CD8-positive, alpha-beta memory T cell (primary cell): ENCODE data around the gene KCNJ18. TPM values are rescaled to one million over a fixed set of nuclear protein-coding genes. Genes with fewer than 3 reads are reported as not detected.
A peak's percentile ranks its signal among the peaks of the same experiment; 100 is the strongest.
"Not testable (repeated sequence)": the region's sequence is repeated elsewhere in the genome, so short reads cannot be mapped to it uniquely, and the experiment has no call there.

Source experiments
- CTCF ChIA-PET: fragments of 350-600 bp; sonication (Branson Sonifier 250); formaldehyde crosslinking; loops from one replicate; lab custom pipeline; 2021; ENCODE audit warnings: antibody characterized with exemption; lab: Charles Lee
- POLR2A ChIA-PET: fragments of 350-600 bp; sonication (Branson Sonifier 250); formaldehyde crosslinking; loops from one replicate; lab custom pipeline; 2021; ENCODE audit warnings: antibody characterized with exemption; lab: Charles Lee
- DNase-seq, 5 donors: peaks; one replicate each; pipeline versions ENCODE4 v3.0.0 to v3.0.0-alpha.2; 2020 to 2022; ENCODE audit warnings: mixed read lengths in 1 of 5
- H3K27ac ChIP-seq: one replicate; pipeline ENCODE4 v1.7.0; 2013; ENCODE audit warnings: low read depth, mild to moderate bottlenecking, low read length, moderate library complexity
- H3K27me3 ChIP-seq: 2 replicates; pipeline ENCODE4 v1.7.0; 2013; ENCODE audit warnings: low read length, mild to moderate bottlenecking; ENCODE audit not compliant: insufficient read depth, poor library complexity, severe bottlenecking
- H3K36me3 ChIP-seq: 2 replicates; pipeline ENCODE4 v1.7.0; 2013; ENCODE audit warnings: mild to moderate bottlenecking, low read length, moderate library complexity; ENCODE audit not compliant: insufficient read depth
- H3K4me1 ChIP-seq: 2 replicates; pipeline ENCODE4 v1.7.0; 2013; ENCODE audit warnings: mild to moderate bottlenecking, low read length, moderate library complexity; ENCODE audit not compliant: insufficient read depth
- H3K4me3 ChIP-seq: 2 replicates; pipeline ENCODE4 v1.7.0; 2013; ENCODE audit warnings: mild to moderate bottlenecking, low read length
- H3K9me3 ChIP-seq: 2 replicates; pipeline ENCODE4 v1.7.0; 2013; ENCODE audit warnings: mild to moderate bottlenecking, low read length
- H3K27ac Mint-ChIP-seq, 8 donors: one replicate each; pipeline ENCODE4 v1.8.0; 2020 to 2021; ENCODE audit warnings: mixed read lengths in 8 of 8, mild to moderate bottlenecking in 6 of 8, inconsistent platforms in 3 of 8, moderate library complexity in 3 of 8
- H3K27me3 Mint-ChIP-seq, 2 donors: one replicate each; pipeline ENCODE4 v1.8.0; 2020 to 2021; ENCODE audit warnings: mixed read lengths in 2 of 2, mild to moderate bottlenecking in 1 of 2, moderate library complexity in 1 of 2
- H3K36me3 Mint-ChIP-seq, 3 donors: one replicate each; pipeline ENCODE4 v1.8.0; 2020 to 2021; ENCODE audit warnings: mixed read lengths in 3 of 3, inconsistent platforms in 1 of 3, mild to moderate bottlenecking in 1 of 3
- H3K4me1 Mint-ChIP-seq, 3 donors: one replicate each; pipeline ENCODE4 v1.8.0; 2020 to 2021; ENCODE audit warnings: mixed read lengths in 3 of 3, inconsistent platforms in 1 of 3, mild to moderate bottlenecking in 1 of 3
- H3K4me3 Mint-ChIP-seq, 7 donors: one replicate each; pipeline ENCODE4 v1.8.0; 2020 to 2021; ENCODE audit warnings: mixed read lengths in 7 of 7, mild to moderate bottlenecking in 6 of 7, moderate library complexity in 4 of 7, inconsistent platforms in 2 of 7
- H3K9me3 Mint-ChIP-seq, 5 donors: one replicate each; pipeline ENCODE4 v1.8.0; 2020 to 2022; ENCODE audit warnings: mixed read lengths in 5 of 5, mild to moderate bottlenecking in 3 of 5, moderate library complexity in 2 of 5, inconsistent platforms in 1 of 5
- polyA plus RNA-seq: library from polyadenylated mRNA; unstranded; fragments of 300-500 nt; fragmentation: Illumina TruSeq; gene quantifications from one replicate; pipeline ENCODE4 v1.2.3, GENCODE V29; 2021
- total RNA-seq, 2 experiments: library from RNA; stranded (reverse); gene quantifications; one replicate each; pipeline ENCODE4 v1.2.3, GENCODE V29; 2021

KCNJ18 gene
- total and polyA plus RNA-seq, 3 experiments from 2014 or later: not detected

DNA sequence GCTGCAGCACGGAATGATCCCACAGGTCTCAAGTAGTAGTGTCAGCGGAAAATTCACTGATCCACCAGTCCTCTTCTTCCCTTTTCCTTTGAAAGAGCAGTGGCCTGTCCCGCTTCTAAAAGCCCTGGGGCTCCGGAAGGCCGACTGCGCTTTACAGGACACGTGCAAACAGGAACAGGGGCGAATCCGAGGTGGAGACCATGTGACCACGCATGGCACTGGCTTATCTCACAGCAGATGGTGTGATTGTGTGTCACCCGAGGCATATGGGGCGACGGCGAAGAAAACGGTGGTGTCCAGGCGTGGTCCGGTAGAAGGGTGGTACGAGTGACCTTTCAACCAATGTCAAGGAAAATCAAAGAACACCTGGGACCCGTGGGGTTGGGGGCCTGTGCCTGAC lies 12.0 kb upstream of the KCNJ18 start:
- POLR2A ChIA-PET: no interaction called here
- no peaks in the 10 kb centered on the region for H3K27me3 ChIP-seq
- no peaks in the 10 kb centered on the region for H3K36me3 ChIP-seq
- no peaks in the 10 kb centered on the region for H3K9me3 ChIP-seq
- no peak overlapping the region for H3K4me3 ChIP-seq
- Mint-ChIP-seq H3K27ac (no peak overlapping the region), H3K36me3 (no peaks in the 10 kb centered on the region), H3K4me1 (no peaks in the 10 kb centered on the region), H3K4me3 (no peak overlapping the region), H3K9me3 (peaks cover 0 to 18% (median 13%) of the 10 kb centered on the region in 5 donors), H3K27me3 (peaks cover 0 to 2% of the 10 kb centered on the region in 2 donors)
- peak in 1 of 5 donors; percentile 42 for DNase-seq
- H3K27ac ChIP-seq: no peak overlapping the region
- H3K4me1 ChIP-seq: no peaks in the 10 kb centered on the region
- CTCF ChIA-PET: no interaction called here

DNA sequence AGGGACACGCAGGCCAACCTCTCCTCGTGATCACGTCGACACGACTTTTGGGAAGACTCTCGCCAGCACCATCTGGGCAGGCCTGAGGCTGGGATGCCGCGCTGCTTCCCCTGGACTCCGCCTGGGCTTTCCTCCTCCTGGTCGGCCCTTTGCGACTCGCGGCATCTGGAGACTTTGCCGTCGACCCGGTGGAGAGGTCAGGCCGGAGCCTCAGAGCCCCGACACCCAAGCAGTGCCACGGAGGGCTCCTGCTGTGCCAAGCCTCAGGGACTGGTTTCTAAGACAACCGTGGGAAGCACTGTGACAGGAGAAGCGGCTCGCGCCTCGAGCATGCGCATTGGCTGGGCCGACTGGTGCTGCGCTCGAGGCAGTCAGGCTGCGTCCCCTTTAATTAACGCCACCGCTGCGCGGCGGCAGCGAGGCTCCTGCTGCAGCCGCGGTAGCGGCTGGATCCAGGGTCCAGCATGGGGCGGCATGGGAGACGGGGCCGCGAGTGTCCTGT lies 11.4 kb upstream of the KCNJ18 start:
- H3K4me3 Mint-ChIP-seq, H3K36me3 ChIP-seq, H3K27me3 ChIP-seq, H3K4me1 Mint-ChIP-seq, H3K36me3 Mint-ChIP-seq, H3K27me3 Mint-ChIP-seq, H3K27ac Mint-ChIP-seq, CTCF ChIA-PET, POLR2A ChIA-PET, H3K4me3 ChIP-seq, H3K4me1 ChIP-seq, H3K9me3 ChIP-seq, H3K27ac ChIP-seq: not testable (repeated sequence)
- DNase-seq: peak in 1 of 5 donors; percentile 32
- peaks cover 0 to 16% (median 11%) of the 10 kb centered on the region in 5 donors for H3K9me3 Mint-ChIP-seq

DNA sequence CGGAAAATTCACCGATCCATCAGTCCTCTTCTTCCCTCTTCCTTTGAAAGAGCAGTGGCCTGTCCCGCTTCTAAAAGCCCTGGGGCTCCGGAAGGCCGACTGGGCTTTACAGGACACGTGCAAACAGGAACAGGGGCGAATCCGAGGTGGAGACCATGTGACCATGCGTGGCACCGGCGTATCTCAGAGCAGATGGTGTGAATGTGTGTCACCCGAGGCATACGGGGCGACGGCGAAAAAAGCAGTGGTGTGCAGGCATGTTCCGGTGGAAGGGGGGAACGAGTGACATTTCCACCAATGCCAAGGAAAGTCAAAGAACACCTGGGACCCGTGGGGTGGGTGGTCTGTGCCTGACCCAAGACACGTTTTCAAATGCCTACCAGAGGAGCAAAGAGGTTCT lies 10.7 kb upstream of the KCNJ18 start:
- H3K9me3 Mint-ChIP-seq: peaks cover 0 to 17% (median 10%) of the 10 kb centered on the region in 5 donors
- H3K27ac Mint-ChIP-seq, POLR2A ChIA-PET: not testable (repeated sequence)

DNA sequence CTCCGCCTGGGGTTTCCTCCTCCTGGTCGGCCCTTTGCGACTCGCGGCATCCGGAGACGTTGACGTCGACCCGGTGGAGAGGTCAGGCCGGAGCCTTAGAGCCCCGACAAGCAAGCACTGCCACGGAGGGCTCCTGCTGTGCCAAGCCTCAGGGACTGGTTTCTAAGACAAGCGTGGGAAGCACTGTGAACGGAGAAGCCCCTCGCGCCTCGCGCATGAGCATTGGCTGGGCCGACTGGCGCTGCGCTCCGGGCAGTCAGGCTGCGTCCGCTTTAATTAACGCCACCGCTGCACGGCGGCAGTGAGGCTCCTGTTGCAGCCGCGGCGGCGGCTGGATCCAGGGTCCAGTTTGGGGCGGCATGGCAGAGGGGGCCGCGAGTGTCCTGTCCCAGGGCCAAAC lies 10.2 kb upstream of the KCNJ18 start:
- H3K9me3 ChIP-seq, H3K27ac Mint-ChIP-seq, POLR2A ChIA-PET, H3K27me3 ChIP-seq, H3K4me1 Mint-ChIP-seq, H3K4me3 Mint-ChIP-seq, H3K4me3 ChIP-seq, H3K36me3 Mint-ChIP-seq, H3K4me1 ChIP-seq, H3K36me3 ChIP-seq, DNase-seq, CTCF ChIA-PET, H3K27me3 Mint-ChIP-seq, H3K27ac ChIP-seq: not testable (repeated sequence)
- peaks cover 0 to 16% (median 9%) of the 10 kb centered on the region in 5 donors for H3K9me3 Mint-ChIP-seq

More for the DNA sequence above, 10.7 kb upstream of the KCNJ18 start:
- H3K4me1 ChIP-seq, H3K4me3 Mint-ChIP-seq, CTCF ChIA-PET, H3K4me1 Mint-ChIP-seq, H3K4me3 ChIP-seq, H3K27me3 Mint-ChIP-seq, H3K36me3 ChIP-seq, DNase-seq, H3K27ac ChIP-seq, H3K27me3 ChIP-seq, H3K36me3 Mint-ChIP-seq, H3K9me3 ChIP-seq: not testable (repeated sequence)

DNA sequence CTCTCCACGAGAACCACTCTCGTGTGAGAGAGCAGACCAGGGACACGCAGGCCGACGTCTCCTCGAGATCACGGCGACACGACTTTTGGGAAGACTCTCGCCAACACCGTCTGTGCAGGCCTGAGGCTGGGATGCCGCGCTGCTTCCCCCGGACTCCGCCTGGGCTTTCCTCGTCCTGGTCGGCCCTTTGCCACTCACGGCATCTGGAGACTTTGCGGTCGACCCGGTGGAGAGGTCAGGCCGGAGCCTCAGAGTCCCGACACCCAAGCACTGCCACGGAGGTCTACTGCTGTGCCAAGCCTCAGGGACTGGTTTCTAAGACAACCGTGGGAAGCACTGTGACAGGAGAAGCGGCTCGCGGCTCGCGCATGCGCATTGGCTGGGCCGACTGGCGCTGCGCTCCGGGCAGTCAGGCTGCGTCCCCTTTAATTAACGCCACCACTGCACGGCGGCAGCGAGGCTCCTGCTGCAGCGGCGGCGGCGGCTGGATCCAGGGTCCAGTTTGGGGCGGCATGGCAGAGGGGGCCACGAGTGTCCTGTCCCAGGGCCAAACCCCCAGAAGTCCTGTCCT lies 9.1 kb upstream of the KCNJ18 start:
- H3K9me3 Mint-ChIP-seq, CTCF ChIA-PET, H3K4me3 ChIP-seq, H3K27me3 Mint-ChIP-seq, H3K27me3 ChIP-seq, POLR2A ChIA-PET, H3K36me3 ChIP-seq, H3K9me3 ChIP-seq, H3K4me1 ChIP-seq, H3K36me3 Mint-ChIP-seq, H3K4me3 Mint-ChIP-seq, H3K27ac ChIP-seq, H3K4me1 Mint-ChIP-seq, DNase-seq, H3K27ac Mint-ChIP-seq: not testable (repeated sequence)

DNA sequence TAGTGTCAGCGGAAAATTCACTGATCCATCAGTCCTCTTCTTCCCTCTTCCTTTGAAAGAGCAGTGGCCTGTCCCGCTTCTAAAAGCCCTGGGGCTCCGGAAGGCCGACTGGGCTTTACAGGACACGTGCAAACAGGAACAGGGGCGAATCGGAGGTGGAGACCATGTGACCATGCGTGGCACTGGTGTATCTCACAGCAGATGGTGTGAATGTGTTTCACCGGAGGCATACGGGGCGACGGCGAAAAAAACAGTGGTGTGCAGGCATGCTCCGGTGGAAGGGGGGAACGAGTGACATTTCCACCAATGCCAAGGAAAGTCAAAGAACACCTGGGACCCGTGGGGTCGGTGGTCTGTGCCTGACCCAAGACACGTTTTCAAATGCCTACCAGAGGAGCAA lies 8.4 kb upstream of the KCNJ18 start:
- H3K27ac Mint-ChIP-seq, H3K27me3 ChIP-seq, H3K4me3 Mint-ChIP-seq, H3K27me3 Mint-ChIP-seq, CTCF ChIA-PET, H3K4me1 Mint-ChIP-seq, H3K27ac ChIP-seq, H3K9me3 ChIP-seq, H3K4me3 ChIP-seq, H3K36me3 Mint-ChIP-seq, H3K4me1 ChIP-seq, POLR2A ChIA-PET, H3K9me3 Mint-ChIP-seq, DNase-seq, H3K36me3 ChIP-seq: not testable (repeated sequence)

DNA sequence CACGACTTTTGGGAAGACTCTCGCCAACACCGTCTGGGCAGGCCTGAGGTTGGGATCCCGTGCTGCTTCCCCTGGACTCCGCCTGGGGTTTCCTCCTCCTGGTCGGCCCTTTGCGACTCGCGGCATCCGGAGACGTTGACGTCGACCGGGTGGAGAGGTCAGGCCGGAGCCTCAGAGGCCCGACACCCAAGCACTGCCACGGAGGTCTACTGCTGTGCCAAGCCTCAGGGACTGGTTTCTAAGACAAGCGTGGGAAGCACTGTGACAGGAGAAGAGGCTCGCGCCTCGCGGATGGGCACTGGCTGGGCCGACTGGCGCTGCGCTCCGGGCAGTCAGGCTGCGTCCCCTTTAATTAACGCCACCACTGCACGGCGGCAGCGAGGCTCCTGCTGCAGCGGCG lies 7.9 kb upstream of the KCNJ18 start:
- POLR2A ChIA-PET, H3K27me3 Mint-ChIP-seq, H3K4me1 Mint-ChIP-seq: not testable (repeated sequence)

DNA sequence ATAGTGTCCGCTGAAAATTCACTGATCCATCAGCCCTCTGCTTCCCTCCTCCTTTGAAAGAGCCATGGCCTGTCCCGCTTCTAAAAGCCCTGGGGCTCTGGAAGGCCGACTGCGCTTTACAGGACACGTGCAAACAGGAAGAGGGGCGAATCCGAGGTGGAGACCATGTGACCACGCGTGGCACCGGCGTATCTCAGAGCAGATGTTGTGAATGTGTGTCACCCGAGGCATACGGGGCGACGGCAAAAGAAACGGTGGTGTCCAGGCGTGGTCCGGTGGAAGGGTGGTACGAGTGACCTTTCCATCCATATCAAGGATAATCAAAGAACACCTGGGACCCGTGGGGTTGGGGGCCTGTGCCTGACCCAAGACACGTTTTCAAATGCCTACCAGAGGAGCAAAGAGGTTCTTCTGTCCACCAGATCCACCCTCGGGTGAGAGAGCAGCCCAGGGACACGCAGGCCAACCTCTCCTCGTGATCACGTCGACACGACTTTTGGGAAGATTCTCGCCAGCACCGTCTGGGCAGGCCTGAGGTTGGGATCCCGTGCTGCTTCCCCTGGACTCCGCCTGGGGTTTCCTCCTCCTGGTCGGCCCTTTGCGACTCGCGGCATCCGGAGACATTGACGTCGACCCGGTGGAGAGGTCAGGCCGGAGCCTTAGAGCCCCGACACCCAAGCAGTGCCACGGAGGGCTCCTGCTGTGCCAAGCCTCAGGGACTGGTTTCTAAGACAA lies 7.1 kb upstream of the KCNJ18 start:
- POLR2A ChIA-PET, DNase-seq, H3K4me1 ChIP-seq, H3K4me3 ChIP-seq, H3K36me3 ChIP-seq, H3K27me3 ChIP-seq, H3K27me3 Mint-ChIP-seq, H3K4me3 Mint-ChIP-seq, H3K36me3 Mint-ChIP-seq, H3K9me3 Mint-ChIP-seq, CTCF ChIA-PET, H3K4me1 Mint-ChIP-seq, H3K27ac ChIP-seq, H3K9me3 ChIP-seq, H3K27ac Mint-ChIP-seq: not testable (repeated sequence)

More for the DNA sequence above, 7.9 kb upstream of the KCNJ18 start:
- H3K9me3 ChIP-seq, H3K27me3 ChIP-seq, H3K4me3 Mint-ChIP-seq, DNase-seq, H3K27ac ChIP-seq, H3K4me1 ChIP-seq, H3K36me3 Mint-ChIP-seq, H3K36me3 ChIP-seq, H3K9me3 Mint-ChIP-seq, H3K4me3 ChIP-seq, CTCF ChIA-PET, H3K27ac Mint-ChIP-seq: not testable (repeated sequence)
